SJCRH30 (cell line): ENCODE measurements around the gene PRKCE. TPM values are rescaled to one million over a fixed set of nuclear protein-coding genes. Genes with fewer than 3 reads are reported as not detected.

Experiments
- DNase-seq, 2 experiments: peaks; one replicate each; pipeline ENCODE4 v3.0.0-alpha.2; 2015 to 2020
- H3K27ac ChIP-seq: fragments of 250-450 bp; sonication (Bioruptor Pico); 2 replicates; pipeline ENCODE4 v1.5.1; 2020; ENCODE audit warnings: mild to moderate bottlenecking, moderate library complexity
- H3K27me3 ChIP-seq: fragments of 250-450 bp; sonication (Bioruptor Pico); 2 replicates; pipeline ENCODE4 v1.5.1; 2020; ENCODE audit warnings: mild to moderate bottlenecking, moderate library complexity
- H3K36me3 ChIP-seq: fragments of 250-450 bp; sonication (Bioruptor Pico); 2 replicates; pipeline ENCODE4 v1.5.1; 2020; ENCODE audit warnings: mild to moderate bottlenecking, moderate library complexity
- H3K4me1 ChIP-seq: fragments of 250-450 bp; sonication (Bioruptor Pico); 2 replicates; pipeline ENCODE4 v1.5.1; 2020; ENCODE audit warnings: mild to moderate bottlenecking, moderate library complexity
- H3K4me3 ChIP-seq: fragments of 250-450 bp; sonication (Bioruptor Pico); 2 replicates; pipeline ENCODE4 v1.5.1; 2020; ENCODE audit warnings: mild to moderate bottlenecking, moderate library complexity
- H3K9me3 ChIP-seq: fragments of 250-450 bp; sonication (Bioruptor Pico); replicated peaks from 2 replicates; pipeline ENCODE4 v1.5.1; 2020; ENCODE audit warnings: mild to moderate bottlenecking, moderate library complexity
- total RNA-seq: library from RNA; depleted of rRNA; stranded (reverse); fragments of >200 nt; shearing (Covaris generic); gene quantifications from 2 replicates; pipeline ENCODE4 v1.2.3, GENCODE V29; 2014

The PRKCE gene
- total RNA-seq, 1 experiment from 2014 or later = 11.9 TPM

- Histone ChIP-seq H3K9me3 (no peaks in the 10 kb centered on the region), H3K4me3 (no peak overlapping the region), H3K27me3 (no peaks in the 10 kb centered on the region), H3K4me1 (peaks cover 11% of the 10 kb centered on the region), H3K27ac (no peak overlapping the region), H3K36me3 (no peaks in the 10 kb centered on the region)
- no peak for DNase-seq
Observed at GRCh38 chr2:45943219-45944044, 292.0 kb downstream of the PRKCE start.

- Histone ChIP-seq H3K27ac (no peak overlapping the region), H3K9me3 (no peaks in the 10 kb centered on the region), H3K27me3 (no peaks in the 10 kb centered on the region), H3K36me3 (no peaks in the 10 kb centered on the region), H3K4me1 (peaks cover 7% of the 10 kb centered on the region), H3K4me3 (no peak overlapping the region)
- no peak for DNase-seq
Observed at GRCh38 chr2:45944074-45944473, 292.6 kb downstream of the PRKCE start.

- no peak for DNase-seq
- H3K4me1 ChIP-seq = no peaks in the 10 kb centered on the region; the same call in 1 of the 2 replicates
- no peaks in the 10 kb centered on the region for H3K36me3 ChIP-seq
- H3K27ac ChIP-seq = no peak overlapping the region
- no peaks in the 10 kb centered on the region for H3K27me3 ChIP-seq
- H3K4me3 ChIP-seq = no peak overlapping the region
- no peaks in the 10 kb centered on the region for H3K9me3 ChIP-seq
Observed at GRCh38 chr2:45945302-45945717, 293.8 kb downstream of the PRKCE start.

GRCh38 chr2:45946023-45946422 lies 294.5 kb downstream of the PRKCE start:
- H3K4me3 ChIP-seq = no peak overlapping the region
- no peak overlapping the region for H3K27ac ChIP-seq
- no peaks in the 10 kb centered on the region for H3K9me3 ChIP-seq
- H3K27me3 ChIP-seq = no peaks in the 10 kb centered on the region
- no peaks in the 10 kb centered on the region; the same call in 1 of the 2 replicates for H3K4me1 ChIP-seq
- peak in 1 of 2 experiments; percentile 22 for DNase-seq
- H3K36me3 ChIP-seq = no peaks in the 10 kb centered on the region

- H3K27ac ChIP-seq = no peak overlapping the region
- H3K9me3 ChIP-seq = no peaks in the 10 kb centered on the region
- no peak overlapping the region for H3K4me3 ChIP-seq
- no peaks in the 10 kb centered on the region for H3K27me3 ChIP-seq
- H3K4me1 ChIP-seq = peaks cover 4% of the 10 kb centered on the region; the same call in 1 of the 2 replicates
- H3K36me3 ChIP-seq = no peaks in the 10 kb centered on the region
- DNase-seq = no peak
Observed at GRCh38 chr2:45950606-45951005, 299.1 kb downstream of the PRKCE start.

- Histone ChIP-seq H3K4me3 (no peak overlapping the region), H3K36me3 (no peaks in the 10 kb centered on the region), H3K27ac (no peak overlapping the region), H3K4me1 (peaks cover 4% of the 10 kb centered on the region; the same call in 1 of the 2 replicates), H3K9me3 (no peaks in the 10 kb centered on the region), H3K27me3 (no peaks in the 10 kb centered on the region)
- no peak for DNase-seq
Observed at GRCh38 chr2:45951025-45951727, 299.7 kb downstream of the PRKCE start.

GRCh38 chr2:45952591-45952990 lies 301.1 kb downstream of the PRKCE start:
- H3K36me3 ChIP-seq = no peaks in the 10 kb centered on the region
- no peak overlapping the region for H3K27ac ChIP-seq
- H3K9me3 ChIP-seq = no peaks in the 10 kb centered on the region
- no peaks in the 10 kb centered on the region for H3K27me3 ChIP-seq
- no peak for DNase-seq
- H3K4me1 ChIP-seq = peaks cover 4% of the 10 kb centered on the region; the same call in 1 of the 2 replicates
- H3K4me3 ChIP-seq = no peak overlapping the region

GRCh38 chr2:45953376-45954027 lies 302.0 kb downstream of the PRKCE start:
- Histone ChIP-seq H3K9me3 (no peaks in the 10 kb centered on the region), H3K27ac (no peak overlapping the region; the same call in 1 of the 2 replicates), H3K36me3 (no peaks in the 10 kb centered on the region), H3K4me3 (no peak overlapping the region), H3K27me3 (no peaks in the 10 kb centered on the region), H3K4me1 (peaks cover 4% of the 10 kb centered on the region; the same call in 1 of the 2 replicates)
- DNase-seq = no peak

GRCh38 chr2:45954233-45954850 lies 302.9 kb downstream of the PRKCE start:
- peak in 1 of 2 experiments; percentile 29 for DNase-seq
- Histone ChIP-seq H3K27ac (no peak overlapping the region; the same call in 1 of the 2 replicates), H3K27me3 (no peaks in the 10 kb centered on the region), H3K4me3 (no peak overlapping the region), H3K4me1 (peaks cover 4% of the 10 kb centered on the region; the same call in 1 of the 2 replicates), H3K9me3 (no peaks in the 10 kb centered on the region), H3K36me3 (no peaks in the 10 kb centered on the region)

- Histone ChIP-seq H3K4me3 (no peak overlapping the region), H3K27ac (no peak overlapping the region), H3K27me3 (no peaks in the 10 kb centered on the region), H3K9me3 (no peaks in the 10 kb centered on the region), H3K4me1 (peaks cover 4% of the 10 kb centered on the region; the same call in 1 of the 2 replicates), H3K36me3 (no peaks in the 10 kb centered on the region)
- DNase-seq = no peak
Observed at GRCh38 chr2:45957533-45958227, 306.2 kb downstream of the PRKCE start.

- H3K27ac ChIP-seq = no peak overlapping the region
- no peaks in the 10 kb centered on the region for H3K27me3 ChIP-seq
- DNase-seq = no peak
- H3K36me3 ChIP-seq = no peaks in the 10 kb centered on the region
- no peaks in the 10 kb centered on the region for H3K9me3 ChIP-seq
- H3K4me3 ChIP-seq = no peak overlapping the region
- H3K4me1 ChIP-seq = peaks cover 11% of the 10 kb centered on the region; the same call in 1 of the 2 replicates
Observed at GRCh38 chr2:45960057-45960863, 308.8 kb downstream of the PRKCE start.

- Histone ChIP-seq H3K27me3 (no peaks in the 10 kb centered on the region), H3K4me3 (no peak overlapping the region), H3K4me1 (peaks cover 11% of the 10 kb centered on the region; the same call in 1 of the 2 replicates), H3K9me3 (no peaks in the 10 kb centered on the region), H3K36me3 (no peaks in the 10 kb centered on the region), H3K27ac (no peak overlapping the region)
- DNase-seq = peak; percentile 24 to 44
Observed at GRCh38 chr2:45962177-45962921, 310.9 kb downstream of the PRKCE start.

GRCh38 chr2:45963816-45964215 lies 312.3 kb downstream of the PRKCE start:
- Histone ChIP-seq H3K27me3 (no peaks in the 10 kb centered on the region), H3K27ac (no peak overlapping the region)

More at GRCh38 chr2:45963816-45964215, 312.3 kb downstream of the PRKCE start:
- Histone ChIP-seq H3K9me3 (no peaks in the 10 kb centered on the region), H3K4me1 (peaks cover 11% of the 10 kb centered on the region; the same call in 1 of the 2 replicates), H3K36me3 (no peaks in the 10 kb centered on the region), H3K4me3 (no peak overlapping the region)
- DNase-seq = no peak
